Measurements from ENCODE around the gene IL22RA2. TPM values are rescaled to one million over a fixed set of nuclear protein-coding genes. Genes with fewer than 3 reads are reported as not detected.

Gene IL22RA2
- total RNA-seq, 6 experiments from 2014 or later, result not detected

DNA sequence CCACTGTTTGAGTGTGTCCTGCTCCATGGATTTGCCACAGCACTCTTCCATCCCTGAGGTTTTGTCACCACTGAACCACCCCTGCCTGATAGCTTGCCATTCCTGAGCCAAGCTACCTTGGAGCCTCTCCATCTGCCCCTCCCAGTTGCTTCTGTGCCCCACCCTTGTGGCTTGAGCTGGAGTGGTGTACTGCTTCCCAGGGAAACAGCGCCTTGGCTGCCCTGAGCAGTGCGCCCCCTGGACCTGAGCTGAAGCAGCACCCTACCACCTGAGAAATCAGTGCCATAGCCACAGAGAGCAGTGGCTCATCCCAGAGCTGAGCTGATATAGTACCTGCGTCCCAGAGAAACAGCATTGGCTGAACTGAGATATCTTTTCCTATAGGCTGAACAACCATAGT, 40.3 kb downstream of the IL22RA2 start:
- H3K4me1 ChIP-seq, result no peaks in the 10 kb centered on the region
- no peak for DNase-seq
- no peaks in the 10 kb centered on the region for H3K36me3 ChIP-seq
- WGBS (ENCODE audit: insufficient coverage, low coverage, low lambda C conversion rate, missing lambda C conversion rate), result 83% methylated on average over 1 of the region's 3 CpGs
- ATAC-seq, result no peak
- intact Hi-C loops (cut with DNase I), result no loop called here
- no peak overlapping the region for H3K4me3 ChIP-seq
- TF ChIP-seq POLR2A (IDR thresholded peaks at IDR 0.05) (no peak), CTCF (IDR thresholded peaks at IDR 0.05) (no peak)
- no peaks in the 10 kb centered on the region for H3K27me3 ChIP-seq
- no peaks in the 10 kb centered on the region for H3K9me3 ChIP-seq
- no peak overlapping the region for H3K27ac ChIP-seq

DNA sequence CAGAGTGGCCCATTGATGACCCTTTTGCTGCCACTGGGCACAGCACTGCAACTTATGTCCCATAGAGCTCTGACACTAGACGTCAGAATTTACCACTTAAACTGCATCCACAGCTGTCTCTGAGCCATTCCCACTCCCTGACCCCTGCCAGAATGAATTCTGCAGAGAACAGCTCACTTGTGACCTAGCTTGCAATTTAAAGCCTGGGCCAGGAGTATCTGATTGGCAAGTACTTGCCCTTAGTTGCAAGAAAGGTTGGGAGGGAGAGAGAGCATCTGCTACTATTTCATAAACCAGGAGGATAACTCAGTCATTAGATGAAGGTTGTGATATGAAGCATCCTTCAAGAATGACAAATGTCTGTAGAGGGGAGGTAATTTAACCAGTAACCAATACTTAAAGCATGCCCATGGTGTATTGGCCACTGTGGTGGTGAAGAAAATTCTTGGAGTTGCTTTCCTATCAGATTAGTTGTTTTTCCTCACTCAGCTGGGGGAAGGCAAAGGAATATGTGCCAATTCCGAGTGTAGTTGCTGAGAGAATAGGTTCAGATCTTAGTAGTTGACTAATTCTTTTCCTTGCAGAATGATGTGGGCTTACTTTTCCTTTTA, 46.5 kb downstream of the IL22RA2 start:
- Histone ChIP-seq H3K4me1 (no peaks in the 10 kb centered on the region), H3K4me3 (no peak overlapping the region), H3K36me3 (no peaks in the 10 kb centered on the region), H3K27me3 (no peaks in the 10 kb centered on the region), H3K9me3 (no peaks in the 10 kb centered on the region), H3K27ac (no peak overlapping the region)
- TF ChIP-seq POLR2A (IDR thresholded peaks at IDR 0.05) (no peak), CTCF (IDR thresholded peaks at IDR 0.05) (no peak)
- intact Hi-C loops (cut with DNase I), result no loop called here
- 63% methylated on average over 2 of the region's 2 CpGs for WGBS (ENCODE audit: insufficient coverage, low coverage, low lambda C conversion rate, missing lambda C conversion rate)
- ATAC-seq (no peak), DNase-seq (no peak)

DNA sequence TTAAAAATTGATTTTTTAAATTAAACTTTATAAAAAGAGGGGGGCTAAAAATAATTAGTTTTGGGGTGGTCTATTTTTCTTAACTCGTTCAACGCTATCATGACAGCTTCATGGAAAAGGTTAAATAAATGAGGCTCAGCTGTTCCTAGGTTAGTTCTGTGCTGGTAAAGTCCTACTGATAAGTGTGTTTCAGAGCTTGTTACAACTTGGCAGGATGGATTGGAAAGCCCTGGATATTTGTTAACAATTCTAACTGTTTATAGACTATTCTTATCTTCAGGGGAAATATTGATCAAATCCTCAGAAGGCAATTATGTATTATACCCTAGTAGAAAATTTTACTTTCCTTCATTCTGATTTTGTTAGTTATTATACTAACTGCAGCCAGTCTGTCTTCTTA, 50.4 kb downstream of the IL22RA2 start:
- H3K27me3 ChIP-seq, result no peaks in the 10 kb centered on the region
- ATAC-seq (no peak), DNase-seq (no peak)
- H3K4me3 ChIP-seq, result no peak overlapping the region
- WGBS (ENCODE audit: insufficient coverage, low coverage, low lambda C conversion rate, missing lambda C conversion rate), result 49% methylated on average over 2 of the region's 2 CpGs
- intact Hi-C loops (cut with DNase I), result no loop called here
- H3K27ac ChIP-seq, result no peak overlapping the region
- TF ChIP-seq POLR2A (IDR thresholded peaks at IDR 0.05) (no peak), CTCF (IDR thresholded peaks at IDR 0.05) (no peak)
- H3K36me3 ChIP-seq, result no peaks in the 10 kb centered on the region
- no peaks in the 10 kb centered on the region for H3K9me3 ChIP-seq
- H3K4me1 ChIP-seq, result no peaks in the 10 kb centered on the region

DNA sequence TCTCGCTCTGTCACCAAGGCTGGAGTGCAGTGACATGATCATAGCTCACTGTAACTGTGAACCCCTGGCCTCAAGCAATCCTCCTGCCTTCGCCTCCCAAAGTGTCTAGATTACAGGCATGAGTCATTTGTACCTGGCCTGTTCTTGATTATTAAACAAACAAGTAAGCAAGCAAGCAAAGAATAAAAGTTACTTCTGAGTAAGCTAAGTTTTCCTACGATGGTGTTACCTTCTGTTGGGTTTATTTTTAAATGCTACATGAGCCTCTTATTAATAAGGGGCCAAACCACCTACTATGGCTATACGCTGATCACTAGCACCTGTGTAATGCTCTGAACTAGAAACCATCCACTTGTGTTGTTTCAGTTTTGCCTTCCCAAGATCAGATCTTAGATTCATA, 50.8 kb downstream of the IL22RA2 start:
- intact Hi-C loops (cut with DNase I), result no loop called here
- Histone ChIP-seq H3K27ac (no peak overlapping the region), H3K4me1 (no peaks in the 10 kb centered on the region), H3K36me3 (no peaks in the 10 kb centered on the region), H3K9me3 (no peaks in the 10 kb centered on the region), H3K27me3 (no peaks in the 10 kb centered on the region), H3K4me3 (no peak overlapping the region)
- DNase-seq (no peak), ATAC-seq (peak in 2 of 4 donors; percentile 57 to 77)
- TF ChIP-seq CTCF (IDR thresholded peaks at IDR 0.05) (no peak), POLR2A (IDR thresholded peaks at IDR 0.05) (no peak)
- 67% methylated on average over 4 of the region's 4 CpGs for WGBS (ENCODE audit: insufficient coverage, low coverage, low lambda C conversion rate, missing lambda C conversion rate)
